ENCODE measurements around the gene KCNK13. TPM values are rescaled to one million over a fixed set of nuclear protein-coding genes. Genes with fewer than 3 reads are reported as not detected.

The KCNK13 gene
- total RNA-seq, 1 experiment from 2014 or later = 0.17 TPM

DNA sequence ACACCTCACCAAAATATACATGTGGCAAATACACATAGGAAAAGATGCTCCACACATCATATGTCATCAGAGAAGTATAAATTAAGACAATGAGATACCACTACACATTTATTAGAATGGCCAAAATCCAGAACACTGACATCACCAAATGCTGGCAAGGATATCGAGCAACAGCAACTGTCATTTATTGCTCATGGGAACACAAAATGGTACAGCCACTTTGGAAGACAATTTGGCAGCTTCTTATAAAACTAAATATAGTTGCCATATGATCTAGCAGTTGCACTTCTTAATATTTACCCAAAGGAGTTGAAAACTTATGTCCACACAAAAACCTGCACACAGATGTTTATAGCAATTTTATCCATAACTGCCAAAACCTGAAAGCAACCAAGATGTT, 7.0 kb upstream of the KCNK13 start:
- peaks cover 25% of the 10 kb centered on the region for H3K4me1 Mint-ChIP-seq
- H3K27ac Mint-ChIP-seq = no peak overlapping the region
- H3K36me3 Mint-ChIP-seq = no peaks in the 10 kb centered on the region
- POLR2A ChIA-PET = interaction anchor here (0.6 kb wide), 2 partner anchors 71 to 1006 kb away, joined by 3 read pairs; no protein-coding TSS in a partner anchor
- H3K9me3 Mint-ChIP-seq = no peaks in the 10 kb centered on the region
- CTCF ChIA-PET = interaction anchor here (0.6 to 1.4 kb wide), 5 partner anchors 22 to 181 kb away, joined by 3 to 5 read pairs (median 4); no protein-coding TSS in a partner anchor
- H3K27me3 Mint-ChIP-seq (ENCODE audit: low read depth) = peaks cover 35% of the 10 kb centered on the region
- TF ChIP-seq RORB (CRISPR knock-in tag; IDR thresholded peaks at IDR 0.05) = no peak
- TF ChIP-seq, protein P1, sequence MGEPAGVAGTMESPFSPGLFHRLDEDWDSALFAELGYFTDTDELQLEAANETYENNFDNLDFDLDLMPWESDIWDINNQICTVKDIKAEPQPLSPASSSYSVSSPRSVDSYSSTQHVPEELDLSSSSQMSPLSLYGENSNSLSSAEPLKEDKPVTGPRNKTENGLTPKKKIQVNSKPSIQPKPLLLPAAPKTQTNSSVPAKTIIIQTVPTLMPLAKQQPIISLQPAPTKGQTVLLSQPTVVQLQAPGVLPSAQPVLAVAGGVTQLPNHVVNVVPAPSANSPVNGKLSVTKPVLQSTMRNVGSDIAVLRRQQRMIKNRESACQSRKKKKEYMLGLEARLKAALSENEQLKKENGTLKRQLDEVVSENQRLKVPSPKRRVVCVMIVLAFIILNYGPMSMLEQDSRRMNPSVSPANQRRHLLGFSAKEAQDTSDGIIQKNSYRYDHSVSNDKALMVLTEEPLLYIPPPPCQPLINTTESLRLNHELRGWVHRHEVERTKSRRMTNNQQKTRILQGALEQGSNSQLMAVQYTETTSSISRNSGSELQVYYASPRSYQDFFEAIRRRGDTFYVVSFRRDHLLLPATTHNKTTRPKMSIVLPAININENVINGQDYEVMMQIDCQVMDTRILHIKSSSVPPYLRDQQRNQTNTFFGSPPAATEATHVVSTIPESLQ (CRISPR knock-in tag; IDR thresholded peaks at IDR 0.05) = no peak
- no peak for DNase-seq (ENCODE audit: low spot score)
- no peak overlapping the region for H3K4me3 Mint-ChIP-seq
- no peak for ATAC-seq

DNA sequence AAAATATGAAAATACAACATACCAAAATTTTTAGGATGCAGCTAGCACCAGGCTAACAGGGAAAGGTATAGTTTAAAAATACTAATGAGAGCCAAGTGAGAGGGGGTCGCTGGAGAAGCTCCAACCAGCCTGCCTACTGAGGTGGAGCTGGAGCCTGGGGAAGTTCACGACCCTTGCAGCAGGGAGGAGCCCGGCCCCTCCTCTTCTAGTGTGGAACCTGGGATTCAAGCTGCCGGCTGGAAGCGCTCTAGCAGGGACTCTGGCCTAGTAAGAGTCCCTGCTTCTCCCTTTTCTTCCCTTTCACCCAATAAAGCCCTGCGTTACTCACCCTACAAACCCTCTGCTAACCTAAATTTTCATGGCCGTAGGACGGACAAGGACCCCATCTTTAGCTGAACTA, 5.0 kb upstream of the KCNK13 start:
- POLR2A ChIA-PET = no interaction called here
- TF ChIP-seq ZNF232 (CRISPR knock-in tag; IDR thresholded peaks at IDR 0.05) (no peak), GTF2I (CRISPR knock-in tag; conservative IDR thresholded peaks at IDR 0.05) (no peak), ZNF263 (CRISPR knock-in tag; IDR thresholded peaks at IDR 0.05; ENCODE audit: low read depth) (no peak), TP53 (CRISPR knock-in tag; IDR thresholded peaks at IDR 0.05) (no peak), ETV6 (CRISPR knock-in tag; IDR thresholded peaks at IDR 0.05) (no peak), ZNF396 (CRISPR knock-in tag; IDR thresholded peaks at IDR 0.05; ENCODE audit: borderline replicate concordance) (no peak), SMAD3 (CRISPR knock-in tag; IDR thresholded peaks at IDR 0.05; ENCODE audit: borderline replicate concordance) (no peak), SMAD4 (CRISPR knock-in tag; IDR thresholded peaks at IDR 0.05) (no peak)
- TF ChIP-seq, protein P2, sequence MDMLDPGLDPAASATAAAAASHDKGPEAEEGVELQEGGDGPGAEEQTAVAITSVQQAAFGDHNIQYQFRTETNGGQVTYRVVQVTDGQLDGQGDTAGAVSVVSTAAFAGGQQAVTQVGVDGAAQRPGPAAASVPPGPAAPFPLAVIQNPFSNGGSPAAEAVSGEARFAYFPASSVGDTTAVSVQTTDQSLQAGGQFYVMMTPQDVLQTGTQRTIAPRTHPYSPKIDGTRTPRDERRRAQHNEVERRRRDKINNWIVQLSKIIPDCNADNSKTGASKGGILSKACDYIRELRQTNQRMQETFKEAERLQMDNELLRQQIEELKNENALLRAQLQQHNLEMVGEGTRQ (CRISPR knock-in tag; IDR thresholded peaks at IDR 0.05) = no peak
- TF ChIP-seq, protein P3, sequence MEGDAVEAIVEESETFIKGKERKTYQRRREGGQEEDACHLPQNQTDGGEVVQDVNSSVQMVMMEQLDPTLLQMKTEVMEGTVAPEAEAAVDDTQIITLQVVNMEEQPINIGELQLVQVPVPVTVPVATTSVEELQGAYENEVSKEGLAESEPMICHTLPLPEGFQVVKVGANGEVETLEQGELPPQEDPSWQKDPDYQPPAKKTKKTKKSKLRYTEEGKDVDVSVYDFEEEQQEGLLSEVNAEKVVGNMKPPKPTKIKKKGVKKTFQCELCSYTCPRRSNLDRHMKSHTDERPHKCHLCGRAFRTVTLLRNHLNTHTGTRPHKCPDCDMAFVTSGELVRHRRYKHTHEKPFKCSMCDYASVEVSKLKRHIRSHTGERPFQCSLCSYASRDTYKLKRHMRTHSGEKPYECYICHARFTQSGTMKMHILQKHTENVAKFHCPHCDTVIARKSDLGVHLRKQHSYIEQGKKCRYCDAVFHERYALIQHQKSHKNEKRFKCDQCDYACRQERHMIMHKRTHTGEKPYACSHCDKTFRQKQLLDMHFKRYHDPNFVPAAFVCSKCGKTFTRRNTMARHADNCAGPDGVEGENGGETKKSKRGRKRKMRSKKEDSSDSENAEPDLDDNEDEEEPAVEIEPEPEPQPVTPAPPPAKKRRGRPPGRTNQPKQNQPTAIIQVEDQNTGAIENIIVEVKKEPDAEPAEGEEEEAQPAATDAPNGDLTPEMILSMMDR (IDR thresholded peaks at IDR 0.05) = no peak
- TF ChIP-seq, protein P4, sequence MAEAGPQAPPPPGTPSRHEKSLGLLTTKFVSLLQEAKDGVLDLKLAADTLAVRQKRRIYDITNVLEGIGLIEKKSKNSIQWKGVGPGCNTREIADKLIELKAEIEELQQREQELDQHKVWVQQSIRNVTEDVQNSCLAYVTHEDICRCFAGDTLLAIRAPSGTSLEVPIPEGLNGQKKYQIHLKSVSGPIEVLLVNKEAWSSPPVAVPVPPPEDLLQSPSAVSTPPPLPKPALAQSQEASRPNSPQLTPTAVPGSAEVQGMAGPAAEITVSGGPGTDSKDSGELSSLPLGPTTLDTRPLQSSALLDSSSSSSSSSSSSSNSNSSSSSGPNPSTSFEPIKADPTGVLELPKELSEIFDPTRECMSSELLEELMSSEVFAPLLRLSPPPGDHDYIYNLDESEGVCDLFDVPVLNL (CRISPR knock-in tag; IDR thresholded peaks at IDR 0.05; ENCODE audit: borderline replicate concordance, low read depth) = no peak
- ATAC-seq (no peak), DNase-seq (ENCODE audit: low spot score) (peak; percentile 35)
- Mint-ChIP-seq H3K27me3 (ENCODE audit: low read depth) (peaks cover 49% of the 10 kb centered on the region), H3K4me3 (no peak overlapping the region), H3K27ac (no peak overlapping the region), H3K36me3 (no peaks in the 10 kb centered on the region), H3K4me1 (peaks cover 25% of the 10 kb centered on the region), H3K9me3 (no peaks in the 10 kb centered on the region)
- CTCF ChIA-PET = interaction anchor here (0.9 to 1.3 kb wide), 3 partner anchors 84 to 128 kb away, joined by 3 to 9 read pairs (median 4); no protein-coding TSS in a partner anchor

DNA sequence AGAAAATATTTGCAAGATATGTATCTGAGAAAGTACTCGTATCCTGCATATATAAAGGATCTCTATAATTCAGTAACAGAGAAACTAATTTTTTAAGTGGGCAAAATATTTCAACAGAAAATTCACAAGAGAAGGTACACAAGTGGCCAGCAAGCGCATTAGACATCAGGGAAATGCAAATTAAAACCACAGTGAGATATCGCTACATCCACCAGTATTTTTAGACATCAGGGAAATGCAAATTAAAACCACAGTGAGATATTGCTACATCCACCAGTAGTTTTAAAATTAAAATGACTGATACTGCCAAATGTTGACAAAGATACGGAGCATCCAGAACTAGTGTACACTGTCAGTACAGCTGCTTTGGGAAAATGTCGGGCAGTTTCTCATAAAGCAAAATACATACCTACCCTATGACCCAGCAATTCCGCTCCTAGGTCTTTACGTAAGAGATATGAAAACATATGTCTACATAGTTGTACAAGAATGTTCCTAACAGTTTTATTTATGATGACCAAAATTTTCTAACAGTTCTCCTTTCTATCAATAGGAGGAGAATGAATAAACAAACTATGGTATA, 2.8 kb upstream of the KCNK13 start:
- Mint-ChIP-seq H3K36me3 (no peaks in the 10 kb centered on the region), H3K4me1 (peaks cover 29% of the 10 kb centered on the region), H3K4me3 (peak overlapping the region; percentile 73), H3K9me3 (no peaks in the 10 kb centered on the region), H3K27me3 (ENCODE audit: low read depth) (peaks cover 69% of the 10 kb centered on the region), H3K27ac (no peak overlapping the region)
- POLR2A ChIA-PET = no interaction called here
- ATAC-seq (no peak), DNase-seq (ENCODE audit: low spot score) (no peak)
- CTCF ChIA-PET = interaction anchor here (0.9 to 1.5 kb wide), 3 partner anchors 86 to 1018 kb away, joined by 3 to 23 read pairs (median 3); no protein-coding TSS in a partner anchor
- TF ChIP-seq ZNF671 (CRISPR knock-in tag; IDR thresholded peaks at IDR 0.05) (no peak), FOXP1 (CRISPR knock-in tag; IDR thresholded peaks at IDR 0.05; ENCODE audit: borderline replicate concordance) (no peak)
- TF ChIP-seq, protein P5, sequence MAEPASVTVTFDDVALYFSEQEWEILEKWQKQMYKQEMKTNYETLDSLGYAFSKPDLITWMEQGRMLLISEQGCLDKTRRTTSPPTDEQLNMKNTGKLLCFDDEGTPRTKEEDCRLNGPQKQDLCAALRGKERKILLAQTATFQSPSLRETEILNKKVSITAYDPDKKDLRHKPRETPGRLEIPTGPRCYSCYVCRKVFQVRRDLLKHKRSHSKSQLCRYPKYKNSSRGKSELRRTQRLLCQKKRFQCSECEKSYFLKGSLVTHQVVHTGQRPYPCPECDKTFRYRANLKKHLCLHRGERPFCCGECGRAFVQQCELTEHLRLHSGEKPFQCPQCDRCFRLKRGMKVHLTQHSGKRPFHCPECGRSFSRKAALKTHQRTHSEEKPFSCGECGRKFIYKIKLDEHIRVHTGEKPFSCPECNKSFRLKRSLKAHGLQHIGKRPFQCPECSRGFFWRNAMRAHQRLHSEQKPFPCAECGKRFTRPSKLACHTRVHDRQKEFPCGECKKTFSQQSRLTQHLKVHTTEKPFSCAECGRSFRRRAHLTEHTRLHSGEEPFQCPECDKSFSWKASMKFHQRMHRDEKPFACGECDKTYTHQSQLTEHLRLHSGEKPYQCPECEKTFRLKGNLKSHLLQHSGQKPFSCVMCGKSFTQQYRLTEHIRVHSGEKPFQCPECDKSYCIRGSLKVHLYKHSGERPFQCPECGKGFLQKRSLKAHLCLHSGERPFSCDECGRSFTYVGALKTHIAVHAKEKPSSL (CRISPR knock-in tag; conservative IDR thresholded peaks at IDR 0.05) = no peak
- TF ChIP-seq, protein P6, sequence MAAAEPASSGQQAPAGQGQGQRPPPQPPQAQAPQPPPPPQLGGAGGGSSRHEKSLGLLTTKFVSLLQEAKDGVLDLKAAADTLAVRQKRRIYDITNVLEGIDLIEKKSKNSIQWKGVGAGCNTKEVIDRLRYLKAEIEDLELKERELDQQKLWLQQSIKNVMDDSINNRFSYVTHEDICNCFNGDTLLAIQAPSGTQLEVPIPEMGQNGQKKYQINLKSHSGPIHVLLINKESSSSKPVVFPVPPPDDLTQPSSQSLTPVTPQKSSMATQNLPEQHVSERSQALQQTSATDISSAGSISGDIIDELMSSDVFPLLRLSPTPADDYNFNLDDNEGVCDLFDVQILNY (CRISPR knock-in tag; IDR thresholded peaks at IDR 0.05) = no peak
- TF ChIP-seq, protein P7, sequence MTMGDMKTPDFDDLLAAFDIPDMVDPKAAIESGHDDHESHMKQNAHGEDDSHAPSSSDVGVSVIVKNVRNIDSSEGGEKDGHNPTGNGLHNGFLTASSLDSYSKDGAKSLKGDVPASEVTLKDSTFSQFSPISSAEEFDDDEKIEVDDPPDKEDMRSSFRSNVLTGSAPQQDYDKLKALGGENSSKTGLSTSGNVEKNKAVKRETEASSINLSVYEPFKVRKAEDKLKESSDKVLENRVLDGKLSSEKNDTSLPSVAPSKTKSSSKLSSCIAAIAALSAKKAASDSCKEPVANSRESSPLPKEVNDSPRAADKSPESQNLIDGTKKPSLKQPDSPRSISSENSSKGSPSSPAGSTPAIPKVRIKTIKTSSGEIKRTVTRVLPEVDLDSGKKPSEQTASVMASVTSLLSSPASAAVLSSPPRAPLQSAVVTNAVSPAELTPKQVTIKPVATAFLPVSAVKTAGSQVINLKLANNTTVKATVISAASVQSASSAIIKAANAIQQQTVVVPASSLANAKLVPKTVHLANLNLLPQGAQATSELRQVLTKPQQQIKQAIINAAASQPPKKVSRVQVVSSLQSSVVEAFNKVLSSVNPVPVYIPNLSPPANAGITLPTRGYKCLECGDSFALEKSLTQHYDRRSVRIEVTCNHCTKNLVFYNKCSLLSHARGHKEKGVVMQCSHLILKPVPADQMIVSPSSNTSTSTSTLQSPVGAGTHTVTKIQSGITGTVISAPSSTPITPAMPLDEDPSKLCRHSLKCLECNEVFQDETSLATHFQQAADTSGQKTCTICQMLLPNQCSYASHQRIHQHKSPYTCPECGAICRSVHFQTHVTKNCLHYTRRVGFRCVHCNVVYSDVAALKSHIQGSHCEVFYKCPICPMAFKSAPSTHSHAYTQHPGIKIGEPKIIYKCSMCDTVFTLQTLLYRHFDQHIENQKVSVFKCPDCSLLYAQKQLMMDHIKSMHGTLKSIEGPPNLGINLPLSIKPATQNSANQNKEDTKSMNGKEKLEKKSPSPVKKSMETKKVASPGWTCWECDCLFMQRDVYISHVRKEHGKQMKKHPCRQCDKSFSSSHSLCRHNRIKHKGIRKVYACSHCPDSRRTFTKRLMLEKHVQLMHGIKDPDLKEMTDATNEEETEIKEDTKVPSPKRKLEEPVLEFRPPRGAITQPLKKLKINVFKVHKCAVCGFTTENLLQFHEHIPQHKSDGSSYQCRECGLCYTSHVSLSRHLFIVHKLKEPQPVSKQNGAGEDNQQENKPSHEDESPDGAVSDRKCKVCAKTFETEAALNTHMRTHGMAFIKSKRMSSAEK (CRISPR knock-in tag; IDR thresholded peaks at IDR 0.05; ENCODE audit: borderline replicate concordance) = no peak
